Measurements from ENCODE around the gene WNT7B. TPM values are rescaled to one million over a fixed set of nuclear protein-coding genes. Genes with fewer than 3 reads are reported as not detected.

Gene WNT7B
- total RNA-seq, 1 experiment from 2014 or later, result not detected

- H3K27me3 ChIP-seq (replicated peaks; ENCODE audit: insufficient read depth, low read depth, low read length, poor library complexity), result no peaks in the 10 kb centered on the region
- intact Hi-C loops (cut with micrococcal nuclease; ENCODE audit: unreplicated experiment), result no loop called here
- BruUV-seq (replicated peaks), result no TSS peak
- peaks cover 18% of the 10 kb centered on the region for H3K4me1 ChIP-seq (ENCODE audit: insufficient read depth, low read length, poor library complexity, severe bottlenecking)
- no peak overlapping the region for H3K27ac ChIP-seq (ENCODE audit: low read depth, low read length, poor library complexity, severe bottlenecking)
- no peaks in the 10 kb centered on the region for H3K36me3 ChIP-seq (ENCODE audit: insufficient read depth, low read length, poor library complexity, severe bottlenecking)
- ChIA-PET CTCF (interaction anchor here (0.6 kb wide), 1 partner anchor 9 kb away, joined by 3 read pairs; no protein-coding TSS in a partner anchor), POLR2A (ENCODE audit: low non-redundant PET) (no interaction called here)
- TF ChIP-seq EZH2 (IDR thresholded peaks at IDR 0.05; ENCODE audit: borderline replicate concordance, low read depth, low read length, poor library complexity, severe bottlenecking) (no peak), CTCF (conservative IDR thresholded peaks at IDR 0.05; ENCODE audit: low read depth, low read length) (no peak)
- DNase-seq (ENCODE audit: low spot score), result no peak
- H3K4me3 ChIP-seq (ENCODE audit: low read depth, low read length, poor library complexity, severe bottlenecking), result no peak overlapping the region
- H3K9me3 ChIP-seq (ENCODE audit: low read depth, low read length, poor library complexity, severe bottlenecking), result no peaks in the 10 kb centered on the region
Measured at GRCh38 chr22:46017166-46017565, 40.2 kb upstream of the WNT7B start.

GRCh38 chr22:46013460-46014416 lies 36.8 kb upstream of the WNT7B start:
- TSS peak; percentile 56 for BruUV-seq (replicated peaks)
- ChIA-PET POLR2A (ENCODE audit: low non-redundant PET) (interaction anchor here (0.7 kb wide), 1 partner anchor 81 kb away, joined by 12 read pairs; no protein-coding TSS in a partner anchor), CTCF (no interaction called here)
- peak; percentile 94 for DNase-seq (ENCODE audit: low spot score)
- no peaks in the 10 kb centered on the region for H3K27me3 ChIP-seq (replicated peaks; ENCODE audit: insufficient read depth, low read depth, low read length, poor library complexity)
- peak overlapping the region; percentile 58 for H3K4me3 ChIP-seq (ENCODE audit: low read depth, low read length, poor library complexity, severe bottlenecking)
- H3K27ac ChIP-seq (ENCODE audit: low read depth, low read length, poor library complexity, severe bottlenecking), result peak overlapping the region; percentile 82
- intact Hi-C loops (cut with micrococcal nuclease; ENCODE audit: unreplicated experiment), result loop anchor here (5.0 kb wide), 1 partner anchor 64 kb away; no protein-coding TSS in a partner anchor
- TF ChIP-seq EZH2 (IDR thresholded peaks at IDR 0.05; ENCODE audit: borderline replicate concordance, low read depth, low read length, poor library complexity, severe bottlenecking) (no peak), CTCF (conservative IDR thresholded peaks at IDR 0.05; ENCODE audit: low read depth, low read length) (peak; percentile 77)
- no peaks in the 10 kb centered on the region for H3K36me3 ChIP-seq (ENCODE audit: insufficient read depth, low read length, poor library complexity, severe bottlenecking)
- H3K9me3 ChIP-seq (ENCODE audit: low read depth, low read length, poor library complexity, severe bottlenecking), result peaks cover 13% of the 10 kb centered on the region
- peaks cover 18% of the 10 kb centered on the region for H3K4me1 ChIP-seq (ENCODE audit: insufficient read depth, low read length, poor library complexity, severe bottlenecking)

GRCh38 chr22:46012881-46013281 lies 35.9 kb upstream of the WNT7B start:
- no peaks in the 10 kb centered on the region for H3K36me3 ChIP-seq (ENCODE audit: insufficient read depth, low read length, poor library complexity, severe bottlenecking)
- H3K4me1 ChIP-seq (ENCODE audit: insufficient read depth, low read length, poor library complexity, severe bottlenecking), result peaks cover 23% of the 10 kb centered on the region
- CTCF ChIA-PET, result no interaction called here
- intact Hi-C loops (cut with micrococcal nuclease; ENCODE audit: unreplicated experiment), result loop anchor here (5.0 kb wide), 1 partner anchor 64 kb away; no protein-coding TSS in a partner anchor
- H3K4me3 ChIP-seq (ENCODE audit: low read depth, low read length, poor library complexity, severe bottlenecking), result peak overlapping the region; percentile 58
- no peaks in the 10 kb centered on the region for H3K27me3 ChIP-seq (replicated peaks; ENCODE audit: insufficient read depth, low read depth, low read length, poor library complexity)
- BruUV-seq (replicated peaks), result no TSS peak
- H3K27ac ChIP-seq (ENCODE audit: low read depth, low read length, poor library complexity, severe bottlenecking), result peak overlapping the region; percentile 82
- no peak for TF ChIP-seq CTCF (conservative IDR thresholded peaks at IDR 0.05; ENCODE audit: low read depth, low read length)
- no peak for TF ChIP-seq EZH2 (IDR thresholded peaks at IDR 0.05; ENCODE audit: borderline replicate concordance, low read depth, low read length, poor library complexity, severe bottlenecking)
- H3K9me3 ChIP-seq (ENCODE audit: low read depth, low read length, poor library complexity, severe bottlenecking), result peaks cover 13% of the 10 kb centered on the region
- DNase-seq (ENCODE audit: low spot score), result no peak
- POLR2A ChIA-PET (ENCODE audit: low non-redundant PET), result no interaction called here
